Coronary artery (tissue), 2 donors: ENCODE results near the gene AKAP13.

Experiments
- DNase-seq: peaks from one replicate; pipeline ENCODE4 v3.0.0-alpha.2; 2017; ENCODE audit warnings: low spot score
- H3K27ac ChIP-seq, 2 donors: fragments of 200-600 bp; sonication (generic); one replicate each; pipeline ENCODE4 v1.5.1; 2016 to 2019
- H3K4me3 ChIP-seq: fragments of 200-600 bp; sonication (generic); 2 replicates; pipeline ENCODE4 v1.5.1; 2016; ENCODE audit warnings: mild to moderate bottlenecking, moderate library complexity
- TF ChIP-seq, protein P1 (sequence below): fragments of 200-600 bp; sonication (generic); IDR thresholded peaks from one replicate; pipeline ENCODE4 v1.5.1; 2019; ENCODE audit warnings: antibody characterized with exemption

The AKAP13 gene

DNA sequence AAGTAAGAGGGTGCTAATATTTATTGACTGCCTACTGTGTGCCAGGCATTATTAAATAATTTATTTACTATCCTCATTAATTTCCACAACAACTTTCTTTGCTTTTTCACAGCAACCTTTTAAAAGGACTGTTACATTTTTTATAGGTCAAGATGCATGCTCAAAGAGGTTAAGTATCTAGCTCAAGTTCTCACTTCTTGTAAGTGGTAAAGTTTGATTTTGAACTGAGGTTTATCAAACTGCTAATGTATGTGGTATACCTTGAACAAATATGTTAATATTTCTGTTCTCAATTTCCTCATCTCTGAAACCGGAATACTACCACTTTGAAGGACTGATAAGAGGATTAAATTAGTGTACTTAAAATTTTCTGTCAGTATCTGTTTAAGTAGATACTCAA is 183.3 kb downstream of the AKAP13 start:
- no peak for DNase-seq
- H3K4me3 ChIP-seq = peak overlapping the region; percentile 16
- H3K27ac ChIP-seq = peak overlapping the region; percentile 21 to 78
- TF ChIP-seq, protein P1, sequence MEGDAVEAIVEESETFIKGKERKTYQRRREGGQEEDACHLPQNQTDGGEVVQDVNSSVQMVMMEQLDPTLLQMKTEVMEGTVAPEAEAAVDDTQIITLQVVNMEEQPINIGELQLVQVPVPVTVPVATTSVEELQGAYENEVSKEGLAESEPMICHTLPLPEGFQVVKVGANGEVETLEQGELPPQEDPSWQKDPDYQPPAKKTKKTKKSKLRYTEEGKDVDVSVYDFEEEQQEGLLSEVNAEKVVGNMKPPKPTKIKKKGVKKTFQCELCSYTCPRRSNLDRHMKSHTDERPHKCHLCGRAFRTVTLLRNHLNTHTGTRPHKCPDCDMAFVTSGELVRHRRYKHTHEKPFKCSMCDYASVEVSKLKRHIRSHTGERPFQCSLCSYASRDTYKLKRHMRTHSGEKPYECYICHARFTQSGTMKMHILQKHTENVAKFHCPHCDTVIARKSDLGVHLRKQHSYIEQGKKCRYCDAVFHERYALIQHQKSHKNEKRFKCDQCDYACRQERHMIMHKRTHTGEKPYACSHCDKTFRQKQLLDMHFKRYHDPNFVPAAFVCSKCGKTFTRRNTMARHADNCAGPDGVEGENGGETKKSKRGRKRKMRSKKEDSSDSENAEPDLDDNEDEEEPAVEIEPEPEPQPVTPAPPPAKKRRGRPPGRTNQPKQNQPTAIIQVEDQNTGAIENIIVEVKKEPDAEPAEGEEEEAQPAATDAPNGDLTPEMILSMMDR = no peak

DNA sequence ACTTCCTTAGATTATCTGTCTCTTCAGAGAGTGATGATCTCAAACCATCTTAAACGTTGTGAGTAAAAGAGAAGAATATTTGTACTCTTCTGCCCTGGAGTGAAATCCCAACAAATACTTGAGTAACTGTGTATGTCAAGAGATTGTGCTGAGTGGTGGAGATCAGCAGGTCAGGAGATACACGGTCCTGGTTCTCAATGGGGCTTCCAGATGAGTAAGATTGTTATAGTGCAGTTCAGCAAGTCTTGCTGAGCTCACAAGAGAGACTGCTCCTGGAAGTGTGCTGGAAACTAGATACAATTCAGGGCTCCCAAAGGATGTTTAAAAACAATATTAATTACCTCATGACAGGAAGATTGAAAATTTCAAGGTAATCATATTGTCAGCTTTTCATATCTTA is 184.3 kb downstream of the AKAP13 start:
- H3K27ac ChIP-seq = peak overlapping the region in 1 of 2 donors; percentile 19
- no peak overlapping the region for H3K4me3 ChIP-seq
- TF ChIP-seq, protein P1 = no peak
- no peak for DNase-seq

DNA sequence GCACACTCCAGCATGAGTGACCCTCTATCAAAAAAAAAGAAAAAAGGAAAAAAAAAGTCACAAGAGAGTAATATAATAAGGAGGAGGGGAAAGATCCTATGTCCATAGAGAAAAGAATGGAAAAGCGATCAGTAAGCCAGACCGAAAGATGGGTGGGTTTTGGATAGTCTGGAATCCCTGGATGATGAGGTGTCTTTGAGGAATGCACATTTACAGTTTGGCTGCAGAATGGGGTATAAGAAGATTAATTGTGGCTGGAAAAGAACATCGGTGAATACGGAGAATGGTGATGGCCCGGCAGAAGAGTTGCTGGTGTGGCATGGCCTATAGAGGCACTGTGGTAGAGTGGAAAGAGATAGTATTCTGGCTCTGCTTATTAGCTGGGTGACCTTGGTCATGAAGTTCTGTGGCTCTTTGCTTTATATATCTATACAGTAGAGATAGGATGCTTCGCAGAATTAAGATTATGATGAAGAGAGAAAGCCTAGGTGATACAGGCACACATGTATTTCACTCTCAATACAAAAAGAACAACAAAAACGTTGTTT is 187.9 kb downstream of the AKAP13 start:
- TF ChIP-seq, protein P1 = no peak
- DNase-seq = no peak
- Histone ChIP-seq H3K27ac (peak overlapping the region in 1 of 2 donors; percentile 28), H3K4me3 (no peak overlapping the region)

DNA sequence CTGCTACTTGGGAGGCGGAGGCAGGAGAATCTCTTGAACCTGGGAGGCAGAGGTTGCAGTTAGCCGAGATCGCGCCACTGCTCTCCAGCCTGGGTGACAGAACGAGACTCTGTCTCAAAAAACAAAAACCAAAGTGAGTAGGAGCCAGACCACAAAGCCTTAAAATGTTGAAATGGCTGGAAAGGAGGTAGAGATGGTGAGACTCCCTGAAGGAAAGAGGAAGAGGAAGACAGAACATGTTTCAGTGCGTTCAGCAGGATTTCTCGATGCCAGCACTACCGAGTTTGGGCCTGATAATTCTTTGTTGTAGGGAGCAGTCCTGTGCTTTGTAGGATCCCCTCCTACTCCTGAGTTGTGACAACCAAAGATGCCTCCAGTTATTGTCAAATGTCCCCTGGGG is 189.9 kb downstream of the AKAP13 start:
- no peak overlapping the region for H3K4me3 ChIP-seq
- TF ChIP-seq, protein P1 = no peak
- DNase-seq = no peak
- H3K27ac ChIP-seq = peak overlapping the region in 1 of 2 donors; percentile 20

DNA sequence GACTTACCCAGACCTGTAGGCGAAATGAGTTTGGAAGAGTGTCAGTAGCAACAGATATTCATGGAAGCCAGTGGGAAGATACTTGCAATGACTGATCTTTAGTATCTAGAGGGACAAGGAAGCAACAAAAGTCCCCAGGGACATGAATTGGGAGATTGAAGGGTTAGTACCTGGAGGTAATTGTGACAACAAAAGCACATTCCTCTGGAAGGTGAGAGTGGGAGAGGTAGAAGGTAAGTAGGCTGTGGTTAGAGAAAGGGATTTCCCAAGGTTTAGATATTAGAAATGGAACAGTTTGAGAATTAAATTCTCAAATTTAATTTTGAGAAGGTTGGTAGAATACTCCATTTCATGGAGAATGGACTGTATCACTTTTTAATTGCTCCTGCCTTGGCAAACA is 191.4 kb downstream of the AKAP13 start:
- DNase-seq = no peak
- H3K4me3 ChIP-seq = no peak overlapping the region
- no peak overlapping the region for H3K27ac ChIP-seq
- TF ChIP-seq, protein P1 = no peak

DNA sequence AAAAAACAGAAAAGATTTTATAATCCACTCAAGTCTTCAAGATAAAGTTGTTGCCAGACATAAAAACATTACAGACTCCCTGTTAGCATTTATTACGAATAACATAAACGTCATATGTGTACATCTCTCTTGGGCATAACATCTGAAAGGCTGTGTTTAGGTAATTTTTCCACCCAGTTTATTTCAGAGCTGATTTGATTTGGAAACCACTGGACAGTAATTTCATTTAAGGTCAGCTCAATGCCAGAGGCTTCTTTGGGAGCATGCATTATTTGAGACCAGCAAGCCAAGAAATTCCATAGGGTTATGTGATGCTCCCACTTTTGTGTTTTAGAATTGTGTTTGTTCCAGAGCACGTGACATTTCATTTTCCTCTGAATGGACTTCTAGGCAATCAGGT is 196.0 kb downstream of the AKAP13 start:
- DNase-seq = no peak
- TF ChIP-seq, protein P1 = no peak
- H3K27ac ChIP-seq = peak overlapping the region; percentile 51 to 77
- no peak overlapping the region for H3K4me3 ChIP-seq

DNA sequence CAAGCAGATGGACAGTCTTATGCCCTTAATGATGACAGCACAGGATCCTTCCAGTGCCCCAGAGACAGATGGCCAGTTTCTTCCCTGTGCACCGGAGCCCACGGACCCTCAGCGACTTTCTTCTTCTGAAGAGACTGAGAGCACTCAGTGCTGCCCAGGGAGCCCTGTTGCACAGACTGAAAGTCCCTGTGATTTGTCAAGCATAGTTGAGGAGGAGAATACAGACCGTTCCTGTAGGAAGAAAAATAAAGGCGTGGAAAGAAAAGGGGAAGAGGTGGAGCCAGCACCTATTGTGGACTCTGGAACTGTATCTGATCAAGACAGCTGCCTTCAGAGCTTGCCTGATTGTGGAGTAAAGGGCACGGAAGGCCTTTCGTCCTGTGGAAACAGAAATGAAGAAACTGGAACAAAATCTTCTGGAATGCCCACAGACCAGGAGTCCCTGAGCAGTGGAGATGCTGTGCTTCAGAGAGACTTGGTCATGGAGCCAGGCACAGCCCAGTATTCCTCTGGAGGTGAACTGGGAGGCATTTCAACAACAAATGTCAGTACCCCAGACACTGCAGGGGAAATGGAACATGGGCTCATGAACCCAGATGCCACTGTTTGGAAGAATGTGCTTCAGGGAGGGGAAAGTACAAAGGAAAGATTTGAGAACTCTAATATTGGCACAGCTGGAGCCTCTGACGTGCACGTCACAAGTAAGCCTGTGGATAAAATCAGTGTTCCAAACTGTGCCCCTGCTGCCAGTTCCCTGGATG is 198.7 kb downstream of the AKAP13 start:
- DNase-seq = no peak
- TF ChIP-seq, protein P1 = no peak
- Histone ChIP-seq H3K27ac (peak overlapping the region; percentile 89 to 91), H3K4me3 (peak overlapping the region; percentile 39)
